NOMO-1 treated with dmso at 0.1 percent for 144 hours (cell line): Measurements from ENCODE around the gene GPR180.
"Not testable (repeated sequence)": the region's sequence is repeated elsewhere in the genome, so short reads cannot be mapped to it uniquely, and the experiment has no call there.

Experiments
- DNase-seq: peaks from one replicate; lab custom pipeline; 2025; ENCODE audit not compliant: unreplicated experiment; lab: John Stamatoyannopoulos, UW

The GPR180 gene

DNA sequence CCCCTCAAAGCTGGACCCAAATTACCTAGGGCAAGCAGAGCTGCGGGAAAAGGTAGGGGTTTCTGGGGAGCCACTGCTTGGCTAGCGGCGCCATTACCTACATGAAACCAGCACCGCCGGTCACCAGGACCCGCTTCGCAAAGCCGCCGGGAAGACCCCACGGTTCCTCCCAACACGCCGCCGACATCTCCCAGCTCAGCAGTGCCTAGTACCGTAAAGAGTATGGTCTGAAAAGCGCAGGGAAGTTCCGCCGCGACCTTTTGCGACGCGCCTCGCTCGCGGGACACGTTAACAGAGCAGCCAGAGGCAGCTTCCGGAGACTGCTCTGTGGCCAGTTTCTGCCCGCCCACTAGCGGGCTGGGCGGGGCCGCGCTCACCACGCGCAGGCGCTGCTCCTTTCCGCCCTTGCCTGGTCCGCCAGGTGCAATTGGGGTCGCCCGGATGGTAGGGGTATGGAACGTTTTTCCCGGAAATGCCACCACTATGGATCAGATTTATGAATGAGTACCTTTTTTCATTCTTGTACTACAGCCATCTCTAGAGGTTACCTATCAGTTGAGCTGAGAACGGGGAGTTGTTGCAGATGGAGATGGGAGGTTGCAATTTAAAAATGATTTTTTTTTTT is 5.6 kb upstream of the GPR180 start, which contains the start of gene TGDS:
Gene TGDS, minus strand, starts transcription at position 203 of the 625 bp plus-strand sequence. Its CDS starts 16 bp downstream, at position 187.
- peak; percentile 83 for DNase-seq

DNA sequence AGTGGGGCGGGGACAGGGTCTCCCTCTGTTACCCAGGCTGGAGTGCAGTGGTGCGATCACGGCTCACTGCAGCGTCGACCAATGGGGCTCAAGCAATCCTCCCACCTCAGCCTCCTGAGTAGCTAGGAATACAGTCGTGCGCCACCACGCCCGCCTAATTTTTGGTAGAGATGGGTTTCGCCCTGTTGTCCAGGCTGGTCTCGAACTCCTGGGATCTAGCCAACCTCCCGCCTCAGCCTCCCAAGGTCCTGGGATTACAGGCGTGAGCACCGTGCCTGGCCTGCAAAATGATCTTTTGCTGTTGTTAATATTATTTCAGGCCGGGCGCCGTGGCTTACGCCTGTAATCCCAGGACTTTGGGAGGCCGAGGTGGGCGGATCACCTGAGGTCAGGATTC is 5.1 kb upstream of the GPR180 start:
- no peak for DNase-seq

DNA sequence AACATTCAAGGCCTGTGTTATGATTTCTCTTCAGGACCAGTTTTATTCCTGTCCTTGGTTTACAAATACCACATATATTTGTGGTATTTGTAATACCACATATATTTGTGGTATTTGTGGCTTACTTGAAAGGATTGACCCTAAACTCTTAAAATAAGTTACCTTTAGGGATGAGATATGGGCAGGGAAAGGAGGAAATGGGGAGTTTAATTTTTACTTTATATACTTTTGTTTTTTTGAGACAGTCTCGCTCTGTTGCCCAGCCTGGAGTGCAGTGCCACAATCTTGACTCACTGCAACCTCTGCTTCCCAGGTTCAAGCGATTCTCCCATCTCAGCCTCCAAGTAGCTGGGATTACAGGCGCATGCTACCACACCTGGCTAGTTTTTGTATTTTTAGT is 3.4 kb upstream of the GPR180 start:
- no peak for DNase-seq

DNA sequence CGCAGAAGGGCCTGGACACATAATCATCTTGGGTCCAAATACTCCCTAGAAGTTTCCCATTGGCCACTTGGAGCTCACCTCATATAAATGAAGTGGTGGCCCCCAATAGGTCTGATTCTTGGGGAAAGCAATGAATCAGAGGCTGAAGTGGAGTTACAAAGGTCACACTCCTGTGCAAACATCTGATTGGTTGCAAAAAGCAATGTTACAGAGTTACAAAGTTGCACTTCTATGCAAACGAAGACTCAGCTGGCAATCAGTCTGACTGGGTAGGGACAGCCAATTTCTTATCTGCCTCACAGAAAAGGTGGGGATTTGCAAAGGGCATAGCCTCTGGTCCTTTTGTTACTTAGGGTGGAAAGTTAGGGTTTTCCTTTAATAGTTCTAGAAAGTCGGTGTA is 1.8 kb upstream of the GPR180 start:
- no peak for DNase-seq

DNA sequence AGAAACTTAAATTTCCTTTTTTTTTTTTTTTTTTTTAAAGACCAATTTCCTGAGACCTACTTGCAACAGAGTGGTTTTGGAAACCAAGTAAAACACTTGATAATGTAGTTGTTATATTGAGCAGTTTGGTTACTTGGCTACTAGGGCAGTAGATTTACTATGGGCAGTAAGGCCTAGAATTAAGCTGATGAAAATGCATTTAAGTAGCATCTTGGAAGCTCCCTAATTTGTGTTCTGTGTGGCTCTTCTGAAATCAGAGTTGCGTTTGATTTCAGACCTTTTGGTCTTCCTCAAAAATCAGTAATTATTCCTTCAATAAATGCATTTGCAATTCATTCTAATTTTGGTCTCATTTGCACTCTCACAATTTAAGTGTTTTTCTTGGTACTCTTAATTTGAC is 810 bp downstream of the GPR180 start:
- no peak for DNase-seq

DNA sequence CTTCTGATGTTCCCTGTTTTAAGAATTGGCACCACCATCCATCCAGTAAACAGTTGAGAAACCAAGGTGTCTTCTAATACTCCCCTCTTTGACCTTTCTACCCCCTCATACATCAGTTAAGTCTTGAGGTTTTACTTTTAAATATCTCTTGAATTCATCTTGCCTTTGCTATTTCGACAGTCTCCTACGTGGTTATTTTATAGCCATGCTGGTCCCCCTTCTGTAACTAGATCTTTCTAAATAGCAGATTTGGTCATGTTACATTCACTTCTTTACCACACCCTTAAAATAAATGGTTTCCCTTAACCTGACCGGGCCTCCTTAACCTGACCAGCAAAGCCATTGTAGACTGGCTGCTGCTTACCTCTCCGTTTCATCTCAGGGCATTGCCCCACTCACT is 5.4 kb downstream of the GPR180 start:
- DNase-seq: no peak

DNA sequence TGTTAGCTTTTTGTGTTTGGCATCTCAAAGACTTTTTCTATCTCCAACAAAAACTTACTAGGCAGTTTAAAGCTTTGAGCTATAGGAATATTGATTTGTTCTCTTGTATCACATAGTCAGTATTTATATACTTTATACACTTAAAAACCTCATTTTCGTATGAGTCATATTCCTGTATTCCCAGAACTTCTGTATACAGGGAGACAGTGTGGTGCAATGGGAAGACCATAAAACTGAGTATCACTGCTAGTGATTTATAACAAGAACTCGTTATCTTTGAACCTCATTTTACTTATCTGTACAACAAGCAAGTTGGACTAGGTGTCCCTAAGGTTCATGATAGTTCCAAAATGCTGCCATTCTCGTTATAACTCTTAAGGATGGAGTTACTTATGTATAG is 6.3 kb downstream of the GPR180 start:
- no peak for DNase-seq

DNA sequence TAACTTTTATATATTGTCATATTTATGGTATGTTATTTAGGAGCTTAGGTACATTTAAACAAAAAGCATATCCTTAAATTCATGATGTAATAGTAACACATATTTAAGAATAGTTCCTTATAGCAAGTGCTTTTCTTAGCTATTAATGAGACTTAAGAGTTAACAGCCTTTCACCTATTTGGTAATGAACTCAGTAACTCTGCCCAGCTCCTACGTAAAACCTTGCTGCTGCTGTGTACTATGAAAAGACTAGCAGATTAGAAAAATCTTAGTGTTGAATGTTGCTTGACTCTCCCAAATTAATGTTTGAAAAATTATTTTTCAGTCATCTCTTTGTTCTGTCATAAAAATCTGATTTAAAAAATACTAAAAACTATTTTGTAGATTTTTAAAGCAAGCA is 6.9 kb downstream of the GPR180 start:
- no peak for DNase-seq

DNA sequence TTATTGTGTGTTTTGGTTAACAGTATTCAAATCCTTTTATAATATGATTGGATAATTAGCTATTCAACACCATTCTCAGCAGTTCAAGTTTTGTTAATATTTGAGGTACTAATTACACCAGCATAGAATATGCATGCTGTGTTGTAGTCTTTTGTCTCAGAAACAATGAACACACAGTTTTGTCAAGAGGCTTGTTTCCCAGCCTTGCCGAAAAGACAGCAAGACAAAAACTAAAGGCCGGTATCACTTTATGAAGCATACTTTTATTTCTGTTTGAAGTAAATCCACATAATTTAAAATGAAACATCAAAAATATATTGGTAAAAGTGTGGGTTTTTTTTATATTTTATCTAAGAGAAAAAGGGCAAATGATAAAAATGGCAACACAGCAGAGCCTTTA is 7.5 kb downstream of the GPR180 start:
- no peak for DNase-seq

DNA sequence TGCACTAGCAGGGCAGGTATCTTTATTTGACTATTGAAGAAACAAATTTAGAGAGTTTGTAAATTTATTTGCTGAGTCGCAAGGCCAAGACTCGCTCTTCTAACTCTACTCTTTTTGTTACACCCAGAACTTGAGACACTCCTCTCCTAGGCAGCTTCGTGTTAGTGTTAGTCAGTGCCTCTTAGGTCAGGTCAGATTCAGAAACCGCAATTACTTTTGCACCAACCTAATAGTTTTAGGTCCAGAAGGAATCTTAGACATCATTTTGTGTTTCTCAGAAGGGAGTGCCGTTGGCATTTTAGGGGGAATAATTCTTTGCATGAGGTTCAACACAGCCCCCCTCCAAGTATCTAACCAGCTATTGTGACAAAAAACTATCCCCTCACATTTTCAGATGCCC is 8.8 kb downstream of the GPR180 start:
- no peak for DNase-seq

DNA sequence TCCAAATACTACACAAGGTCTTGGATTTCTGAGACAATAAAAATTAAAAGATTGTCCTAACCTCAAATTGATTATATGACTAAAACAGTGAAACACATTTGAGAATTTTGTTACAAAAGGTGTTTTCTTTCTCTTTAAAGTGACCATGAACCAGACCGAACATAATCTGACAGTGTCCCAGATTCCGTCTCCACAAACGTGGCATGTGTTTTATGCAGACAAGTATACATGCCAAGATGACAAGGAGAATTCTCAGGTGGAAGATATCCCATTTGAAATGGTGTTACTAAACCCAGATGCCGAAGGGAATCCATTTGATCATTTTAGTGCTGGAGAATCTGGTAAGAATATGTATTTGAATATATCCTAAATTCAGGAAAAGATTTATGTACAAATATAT is 10.4 kb downstream of the GPR180 start:
- DNase-seq: no peak

DNA sequence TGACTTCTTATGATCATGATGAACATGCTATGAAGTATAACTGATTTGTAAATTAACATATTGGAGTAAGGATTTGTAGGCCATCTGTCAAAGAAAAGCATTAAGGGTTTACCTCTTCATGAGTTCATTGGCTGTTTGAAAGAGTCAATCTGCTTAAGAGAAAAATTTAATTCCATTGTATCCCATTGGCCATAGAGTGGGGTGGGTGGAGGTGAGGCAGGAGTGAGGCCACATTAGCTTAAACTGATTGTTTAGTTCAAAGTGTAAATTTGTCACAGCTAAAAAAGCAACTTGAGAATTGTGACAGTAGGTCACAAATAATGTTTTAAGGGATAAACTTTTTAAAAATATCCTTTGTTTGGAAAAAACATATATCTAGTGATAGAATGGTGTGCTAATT is 11.4 kb downstream of the GPR180 start:
- no peak for DNase-seq

DNA sequence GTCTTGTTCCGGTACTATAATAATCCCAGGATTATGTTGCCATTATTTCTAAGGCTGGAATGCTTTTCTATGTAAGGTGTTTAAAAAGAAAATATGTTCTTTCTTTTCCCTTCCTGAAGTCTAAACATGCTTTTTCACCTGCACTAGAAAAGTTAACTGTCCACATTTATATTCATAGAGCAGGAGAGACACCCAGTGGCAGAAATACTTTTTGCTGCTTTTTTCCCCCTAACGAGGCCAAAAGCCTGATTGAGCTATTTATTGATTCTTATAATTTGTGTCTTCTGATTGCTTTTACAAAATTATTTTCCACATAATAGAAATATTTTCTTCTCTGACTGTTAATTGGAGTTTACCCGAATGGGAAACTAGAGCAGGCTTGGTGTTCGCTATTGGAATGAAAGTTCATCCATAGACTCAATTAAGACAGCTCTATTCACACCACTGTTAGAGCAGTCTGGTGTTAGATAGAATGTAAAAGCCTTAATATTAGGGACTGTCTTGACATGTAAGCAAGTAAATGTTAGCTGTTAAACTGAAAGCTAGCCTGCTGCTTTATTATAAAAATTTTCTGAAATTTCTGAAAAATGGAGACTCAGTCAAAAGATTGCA is 15.8 kb downstream of the GPR180 start:
- no peak for DNase-seq

DNA sequence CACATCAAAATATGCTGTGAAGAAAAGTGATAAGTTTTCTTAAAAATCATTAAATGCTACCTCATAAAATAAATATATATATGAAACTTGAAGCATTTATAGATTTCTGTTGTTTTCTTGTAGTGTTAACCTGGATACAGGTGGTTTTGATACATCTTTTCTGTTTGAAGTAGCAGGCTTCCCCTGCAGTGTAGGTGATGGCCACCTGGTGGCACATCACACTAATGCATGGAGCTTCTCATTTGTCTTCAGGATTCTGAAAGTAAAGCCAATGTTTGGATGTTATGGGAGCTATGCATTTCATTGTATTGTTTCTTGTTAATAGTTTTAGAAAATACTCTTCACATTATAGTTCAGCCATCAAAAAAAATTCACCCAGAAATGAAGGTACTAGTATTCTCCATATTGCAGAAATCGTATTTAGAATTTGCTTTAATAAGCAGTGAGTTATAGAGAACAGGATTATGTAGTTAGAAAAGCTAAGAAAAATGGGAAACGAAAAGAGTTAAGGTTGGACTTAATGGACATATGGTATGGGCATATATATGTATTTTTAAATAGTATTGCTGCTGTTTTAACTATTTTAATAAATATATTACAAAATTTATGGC is 18.7 kb downstream of the GPR180 start:
- no peak for DNase-seq

DNA sequence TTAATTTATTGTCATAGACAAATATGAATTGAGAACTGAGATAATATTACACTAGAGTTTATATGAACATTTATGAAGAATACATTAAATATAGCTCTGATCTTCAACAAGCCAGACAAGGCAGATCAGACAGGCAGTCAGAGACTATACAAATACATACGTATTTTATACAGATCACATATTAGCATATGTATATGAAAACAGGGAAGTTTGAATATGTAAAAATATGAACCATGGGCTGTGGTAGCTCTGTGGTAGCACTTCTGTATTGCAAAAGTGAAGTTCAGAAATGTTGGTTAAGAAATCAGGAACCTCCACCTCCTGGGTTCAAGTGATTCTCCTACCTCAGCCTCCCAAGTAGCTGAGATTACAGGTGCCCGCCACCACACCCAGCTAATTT is 20.7 kb downstream of the GPR180 start:
- no peak for DNase-seq

DNA sequence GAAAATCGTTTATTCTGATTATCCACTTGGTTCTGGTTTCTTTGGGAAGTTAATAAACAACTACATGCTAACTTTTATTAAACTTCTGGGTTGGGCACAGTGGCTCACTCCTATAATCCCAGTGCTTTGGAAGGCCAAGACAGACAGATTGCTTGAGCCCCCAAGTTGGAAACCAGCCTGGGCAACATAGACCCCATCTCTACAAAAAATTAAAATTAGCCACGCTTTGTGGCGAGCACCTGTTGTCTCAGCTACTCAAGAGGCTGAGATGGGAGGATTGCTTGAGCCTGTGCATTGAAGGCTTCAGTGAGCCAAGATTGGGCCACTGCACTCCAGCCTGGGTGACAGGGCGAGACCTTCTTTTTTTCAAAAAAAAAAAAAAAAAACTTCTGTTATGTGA is 21.7 kb downstream of the GPR180 start:
- no peak for DNase-seq

DNA sequence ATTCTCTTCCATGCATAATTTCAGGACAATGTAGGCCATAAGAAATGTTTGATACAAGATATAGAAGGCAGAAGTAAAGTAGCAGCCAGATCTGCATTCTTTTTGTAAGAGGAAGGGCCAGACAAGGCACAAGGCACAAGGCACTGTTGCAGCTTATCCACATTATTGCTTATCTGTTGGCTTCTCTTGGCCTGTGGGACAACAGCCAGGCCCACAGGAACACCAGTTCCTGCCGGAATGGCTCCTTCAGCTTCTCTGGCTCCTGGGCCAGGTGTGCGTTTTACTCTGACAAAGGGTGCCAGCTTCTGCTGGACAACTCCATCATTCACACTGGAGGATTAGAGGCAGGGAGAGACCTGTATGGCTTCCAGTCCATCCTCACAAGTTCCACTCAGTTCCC is 29.2 kb downstream of the GPR180 start:
- DNase-seq: no peak

DNA sequence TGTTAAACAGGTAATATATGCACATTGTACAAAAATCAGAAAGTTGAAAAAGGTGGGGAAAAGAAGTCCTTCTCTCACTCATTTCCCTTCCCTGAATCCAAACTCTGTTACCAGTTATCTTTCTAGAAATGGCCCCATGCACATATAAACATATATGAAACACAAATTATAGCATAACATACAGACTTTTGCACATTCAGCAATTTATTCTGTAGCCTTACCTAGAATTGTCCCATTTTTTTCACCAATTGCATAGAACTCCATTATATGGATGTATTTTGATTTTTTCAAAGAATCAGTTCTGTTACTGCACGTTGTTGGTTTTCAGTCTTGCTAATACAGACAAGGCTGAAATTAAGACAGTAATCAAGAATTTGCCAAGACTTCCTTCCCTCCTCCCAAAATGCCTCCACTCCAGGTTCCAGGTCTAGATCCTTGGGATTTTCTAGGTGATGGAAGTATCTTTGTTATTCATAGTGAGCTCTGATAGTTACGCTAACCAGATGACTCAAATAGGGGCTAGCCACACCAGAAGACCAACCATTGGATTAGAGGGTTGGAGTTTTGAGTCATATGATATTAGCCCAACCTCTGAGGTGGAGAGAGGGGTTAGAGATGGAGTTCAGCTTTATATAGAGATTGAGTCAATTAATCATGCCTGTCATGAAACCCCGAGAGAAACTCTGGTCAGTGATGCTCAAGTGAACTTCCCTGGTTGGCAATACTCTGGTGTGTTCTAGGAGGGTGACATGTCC is 30.7 kb downstream of the GPR180 start:
- no peak for DNase-seq

DNA sequence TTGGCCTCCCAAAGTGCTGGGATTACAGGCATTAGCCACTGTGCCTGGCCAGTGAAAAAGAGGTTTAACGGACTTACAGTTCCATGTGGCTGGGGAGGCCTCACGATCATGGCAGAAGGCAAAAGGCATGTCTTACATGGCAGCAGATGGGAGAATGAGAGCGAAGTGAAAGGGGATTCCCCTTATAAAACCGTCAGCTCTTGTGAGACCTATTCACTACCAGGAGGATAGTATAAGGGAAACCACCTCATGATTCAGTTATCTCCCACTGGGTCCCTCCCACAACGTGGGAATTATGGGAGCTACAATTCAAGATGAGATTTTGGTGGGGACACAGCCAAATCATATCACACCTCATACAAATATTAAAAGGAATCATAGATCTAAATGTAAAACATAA is 34.4 kb downstream of the GPR180 start:
- DNase-seq: not testable (repeated sequence)

DNA sequence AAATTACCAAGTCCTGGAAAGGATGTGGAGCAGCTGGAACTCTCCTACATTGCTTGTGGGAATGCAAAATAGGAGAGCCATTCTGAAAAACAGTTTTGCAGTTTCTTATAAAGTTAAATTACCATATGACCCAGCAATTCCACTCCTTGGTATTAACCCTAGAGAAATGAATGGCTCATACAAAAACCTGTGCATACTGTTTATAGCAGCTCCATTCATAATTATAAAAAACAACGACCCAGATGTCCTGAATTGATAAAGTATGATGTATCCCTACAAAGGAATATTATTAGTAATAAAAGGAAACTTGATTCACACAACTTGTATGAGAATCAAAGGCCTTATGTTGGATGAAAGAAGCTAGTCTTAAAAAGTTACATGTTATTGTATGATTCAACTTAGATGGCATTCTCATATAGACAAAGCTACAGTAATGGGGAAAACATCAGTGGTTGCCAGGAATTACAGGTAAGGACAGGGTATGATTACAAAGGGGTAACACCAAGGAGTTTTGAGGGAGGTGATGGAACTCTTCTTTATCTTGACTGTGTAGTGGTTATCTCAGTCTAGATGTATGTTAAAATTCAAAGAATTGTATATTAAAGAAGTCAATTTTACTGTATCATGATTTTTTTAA is 35.4 kb downstream of the GPR180 start:
- DNase-seq: no peak

DNA sequence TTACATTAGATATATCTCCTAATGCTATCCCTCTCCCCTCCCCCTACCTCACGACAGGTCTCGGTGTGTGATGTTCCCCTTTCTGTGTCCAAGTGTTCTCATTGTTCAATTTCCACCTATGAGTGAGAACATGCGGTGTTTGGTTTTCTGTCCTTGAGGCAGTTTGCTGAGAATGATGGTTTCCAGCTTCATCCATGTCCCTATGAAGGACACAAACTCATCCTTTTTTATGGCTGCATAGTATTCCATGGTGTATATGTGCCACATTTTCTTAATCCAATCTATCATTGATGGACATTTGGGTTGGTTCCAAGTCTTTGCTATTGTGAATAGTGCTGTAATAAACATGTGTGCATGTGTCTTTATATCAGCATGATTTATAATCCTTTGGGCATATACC is 36.0 kb downstream of the GPR180 start:
- not testable (repeated sequence) for DNase-seq

DNA sequence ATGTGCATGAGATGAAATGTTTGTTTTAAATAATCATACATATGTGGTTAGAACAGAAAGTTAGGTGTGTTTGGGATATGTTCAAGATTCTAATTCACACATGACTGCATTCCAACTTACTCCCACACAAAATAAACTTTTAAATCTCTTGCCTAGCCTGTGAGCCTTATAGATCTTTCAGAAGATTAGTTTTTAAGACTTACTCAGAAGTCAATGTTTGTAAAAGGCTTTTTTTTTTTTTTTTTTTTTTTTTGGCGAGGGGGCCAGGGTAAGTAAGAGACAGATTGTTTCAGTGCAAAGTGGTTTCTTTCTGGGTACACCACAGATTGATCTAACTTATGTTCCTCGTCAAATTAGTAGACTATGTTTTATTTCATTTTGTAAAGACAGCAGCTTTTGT is 39.1 kb downstream of the GPR180 start:
- DNase-seq: no peak
